ENCODE results near the gene ORC5.

Gene ORC5

GRCh38 chr7:104124893-104125477 lies 82.8 kb downstream of the ORC5 start:
- no peak for DNase-seq

- DNase-seq = no peak
Observed at GRCh38 chr7:104124469-104124868, 83.3 kb downstream of the ORC5 start.

GRCh38 chr7:104123786-104124185 lies 84.0 kb downstream of the ORC5 start:
- no peak for DNase-seq

GRCh38 chr7:104113788-104114187 lies 94.0 kb downstream of the ORC5 start:
- DNase-seq = no peak

GRCh38 chr7:104112623-104113022 lies 95.2 kb downstream of the ORC5 start:
- DNase-seq = no peak

- no peak for DNase-seq
Observed at GRCh38 chr7:104111271-104111670, 96.5 kb downstream of the ORC5 start.

- no peak for DNase-seq
Observed at GRCh38 chr7:104106108-104106905, 101.5 kb downstream of the ORC5 start.

- DNase-seq = no peak
Observed at GRCh38 chr7:104098890-104099289, 108.9 kb downstream of the ORC5 start.

- DNase-seq = no peak
Observed at GRCh38 chr7:104096683-104097082, 111.1 kb downstream of the ORC5 start.

- no peak for DNase-seq
Observed at GRCh38 chr7:104093127-104093526, 114.7 kb downstream of the ORC5 start.

GRCh38 chr7:104091242-104091641 lies 116.6 kb downstream of the ORC5 start:
- DNase-seq = no peak

GRCh38 chr7:104089612-104090011 lies 118.2 kb downstream of the ORC5 start:
- no peak for DNase-seq

GRCh38 chr7:104089061-104089460 lies 118.8 kb downstream of the ORC5 start:
- no peak for DNase-seq

Data from activated T-cell treated with anti-CD3 and anti-CD28 coated beads, Interleukin-2, amount 50 U/mL, for 1 hour (primary cell).